ENCODE measurements around the gene TESK1.

TESK1 gene

DNA sequence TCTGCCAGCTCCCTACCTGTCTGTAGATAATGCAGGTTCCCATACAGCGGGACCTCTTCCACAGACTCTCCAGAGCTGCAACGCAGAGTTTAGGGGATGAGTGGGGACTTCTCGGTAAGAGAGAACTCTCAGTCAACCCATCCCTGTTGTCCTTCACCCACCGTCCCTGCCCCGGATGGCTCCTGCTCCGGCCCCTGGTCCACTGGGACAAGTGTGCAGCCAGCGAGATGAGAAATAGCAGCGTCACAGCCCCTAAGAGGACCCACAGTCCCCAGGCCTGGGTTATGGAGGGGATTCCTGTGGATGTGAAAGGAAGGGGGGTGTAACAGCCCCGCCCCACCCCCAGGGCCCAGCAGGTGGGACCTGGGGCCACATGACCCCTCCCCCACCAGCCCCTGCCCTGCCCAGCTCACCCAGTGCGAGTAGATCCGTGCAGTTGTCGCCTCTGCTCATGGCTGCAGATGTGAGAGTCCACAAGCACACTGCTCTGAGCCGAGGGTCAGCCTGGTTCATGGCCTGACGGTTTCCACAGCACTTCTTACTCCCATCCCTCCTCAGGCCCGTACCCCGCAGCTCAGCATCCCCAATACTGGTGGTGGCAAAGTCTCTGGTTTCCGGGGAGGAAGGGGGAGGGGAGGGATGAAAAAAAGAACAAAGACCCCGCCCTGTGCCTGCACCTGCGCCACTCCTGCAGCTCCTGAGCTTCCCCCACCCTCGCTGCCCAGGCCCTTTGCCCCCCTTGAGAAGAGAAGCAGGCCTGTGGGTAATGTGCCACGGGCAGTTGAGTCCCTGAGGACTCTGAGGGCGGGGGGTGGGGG lies 45.5 kb downstream of the TESK1 start, which contains the start of gene SIT1:
Gene SIT1 (minus strand): TSS at position 591 of the 818 bp plus-strand sequence. CDS start 78 bp downstream, at position 513.
- TF ChIP-seq, protein P1, sequence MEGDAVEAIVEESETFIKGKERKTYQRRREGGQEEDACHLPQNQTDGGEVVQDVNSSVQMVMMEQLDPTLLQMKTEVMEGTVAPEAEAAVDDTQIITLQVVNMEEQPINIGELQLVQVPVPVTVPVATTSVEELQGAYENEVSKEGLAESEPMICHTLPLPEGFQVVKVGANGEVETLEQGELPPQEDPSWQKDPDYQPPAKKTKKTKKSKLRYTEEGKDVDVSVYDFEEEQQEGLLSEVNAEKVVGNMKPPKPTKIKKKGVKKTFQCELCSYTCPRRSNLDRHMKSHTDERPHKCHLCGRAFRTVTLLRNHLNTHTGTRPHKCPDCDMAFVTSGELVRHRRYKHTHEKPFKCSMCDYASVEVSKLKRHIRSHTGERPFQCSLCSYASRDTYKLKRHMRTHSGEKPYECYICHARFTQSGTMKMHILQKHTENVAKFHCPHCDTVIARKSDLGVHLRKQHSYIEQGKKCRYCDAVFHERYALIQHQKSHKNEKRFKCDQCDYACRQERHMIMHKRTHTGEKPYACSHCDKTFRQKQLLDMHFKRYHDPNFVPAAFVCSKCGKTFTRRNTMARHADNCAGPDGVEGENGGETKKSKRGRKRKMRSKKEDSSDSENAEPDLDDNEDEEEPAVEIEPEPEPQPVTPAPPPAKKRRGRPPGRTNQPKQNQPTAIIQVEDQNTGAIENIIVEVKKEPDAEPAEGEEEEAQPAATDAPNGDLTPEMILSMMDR (conservative IDR thresholded peaks at IDR 0.05), result no peak
- no peak within 1 kb of the TSS for H3K27ac ChIP-seq

DNA sequence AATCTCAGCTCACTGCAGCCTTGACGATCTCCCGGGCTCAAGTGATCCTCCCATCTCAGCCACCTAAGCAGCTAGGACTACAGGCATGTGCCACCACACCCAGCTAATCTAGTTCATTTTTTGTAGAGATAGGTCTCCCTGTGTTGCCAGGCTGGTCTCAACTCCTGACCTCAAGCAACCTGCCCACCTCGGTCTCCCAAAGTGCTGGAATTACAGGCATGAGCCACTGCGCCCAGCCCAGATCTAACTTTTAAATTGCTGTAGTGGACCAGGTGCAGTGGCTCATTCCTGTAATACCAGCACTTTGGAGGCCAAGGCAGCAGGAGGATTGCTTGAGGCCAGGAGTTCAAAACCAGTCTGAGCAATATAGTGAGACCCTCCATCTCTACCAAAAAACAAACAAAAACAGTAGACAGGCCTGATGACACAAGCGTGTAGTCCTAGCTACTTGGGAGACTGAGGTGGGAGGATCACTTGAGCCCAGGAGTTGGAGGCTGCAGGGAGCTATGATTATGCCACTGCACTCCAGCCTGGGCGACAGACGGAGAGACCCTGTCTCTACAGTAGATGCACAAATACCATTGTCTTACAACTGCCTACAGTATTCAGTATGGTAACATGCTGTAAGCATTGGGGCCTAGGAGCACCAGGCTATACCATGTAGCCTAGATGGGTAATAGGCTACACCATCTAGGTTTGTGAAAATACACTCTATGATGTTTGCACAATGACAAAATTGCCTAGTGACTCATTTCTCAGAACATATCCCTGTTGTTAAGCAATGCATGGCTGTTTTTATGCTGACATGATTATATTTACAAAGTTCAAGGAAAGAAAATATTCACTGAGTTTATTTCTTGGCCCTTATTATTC lies 47.1 kb downstream of the TESK1 start:
- H3K27ac ChIP-seq, result no peak overlapping the region
- TF ChIP-seq, protein P1 (conservative IDR thresholded peaks at IDR 0.05), result no peak

DNA sequence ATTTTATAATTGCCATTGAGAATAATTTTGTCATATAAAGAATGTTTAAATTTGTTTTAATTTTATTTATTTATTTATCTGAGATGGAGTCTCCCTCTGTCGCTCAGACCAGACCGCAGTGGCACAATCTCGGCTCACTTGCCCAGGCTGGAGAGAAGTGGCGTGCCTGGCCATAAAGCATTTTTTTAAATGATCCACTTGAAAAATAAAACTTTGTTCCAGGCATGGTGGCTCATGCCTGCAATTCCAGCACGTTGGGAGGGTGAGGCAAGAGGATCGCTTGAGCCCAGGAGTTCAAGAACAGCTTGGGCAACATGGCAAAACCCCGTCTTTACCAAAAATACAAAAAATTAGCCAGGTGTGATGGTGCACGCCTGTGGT lies 47.8 kb downstream of the TESK1 start:
- no peak overlapping the region for H3K27ac ChIP-seq
- TF ChIP-seq, protein P1 (conservative IDR thresholded peaks at IDR 0.05), result no peak

DNA sequence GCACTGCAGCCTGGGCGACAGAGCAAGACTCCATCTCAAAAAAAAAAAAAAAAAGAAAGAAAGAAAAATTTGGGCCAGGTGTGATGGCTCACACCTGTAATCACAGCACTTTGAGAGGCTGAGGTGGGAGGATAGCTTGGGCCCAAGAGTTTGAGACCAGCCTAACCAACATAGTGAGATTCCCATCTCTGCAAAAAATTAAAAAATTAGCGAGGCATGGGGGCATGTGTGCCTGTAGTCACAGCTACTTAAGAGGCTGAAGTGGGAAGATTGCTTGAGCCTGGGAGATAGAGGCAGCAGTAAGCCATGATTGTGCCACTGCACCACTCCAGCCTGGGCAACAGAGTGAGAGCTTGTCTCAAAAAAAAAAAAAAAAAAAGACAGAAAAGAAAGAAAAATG lies 48.5 kb downstream of the TESK1 start:
- no peak overlapping the region for H3K27ac ChIP-seq
- TF ChIP-seq, protein P1 (conservative IDR thresholded peaks at IDR 0.05), result no peak

DNA sequence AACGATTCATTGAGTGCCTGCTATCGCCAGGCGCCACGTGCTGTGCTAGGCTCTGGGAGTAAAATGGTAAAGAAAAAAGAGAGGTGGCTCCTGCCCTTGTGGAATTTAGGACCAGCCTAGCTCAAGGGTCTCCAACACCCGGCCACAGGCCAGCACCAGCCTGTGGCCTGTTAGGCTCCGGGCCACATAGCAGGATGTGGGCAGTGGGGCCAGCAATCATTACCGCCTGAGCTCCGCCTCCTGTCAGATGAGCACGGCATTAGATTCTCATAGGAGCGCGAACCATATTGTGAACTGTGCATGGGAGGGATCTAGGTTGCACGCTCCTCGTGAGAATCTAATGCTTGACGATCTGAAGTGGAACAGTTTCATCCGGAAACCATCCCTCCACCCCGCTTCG lies 51.3 kb downstream of the TESK1 start:
- H3K27ac ChIP-seq, result no peak overlapping the region; the same call in 1 of the 2 replicates
- TF ChIP-seq, protein P1 (conservative IDR thresholded peaks at IDR 0.05), result no peak

DNA sequence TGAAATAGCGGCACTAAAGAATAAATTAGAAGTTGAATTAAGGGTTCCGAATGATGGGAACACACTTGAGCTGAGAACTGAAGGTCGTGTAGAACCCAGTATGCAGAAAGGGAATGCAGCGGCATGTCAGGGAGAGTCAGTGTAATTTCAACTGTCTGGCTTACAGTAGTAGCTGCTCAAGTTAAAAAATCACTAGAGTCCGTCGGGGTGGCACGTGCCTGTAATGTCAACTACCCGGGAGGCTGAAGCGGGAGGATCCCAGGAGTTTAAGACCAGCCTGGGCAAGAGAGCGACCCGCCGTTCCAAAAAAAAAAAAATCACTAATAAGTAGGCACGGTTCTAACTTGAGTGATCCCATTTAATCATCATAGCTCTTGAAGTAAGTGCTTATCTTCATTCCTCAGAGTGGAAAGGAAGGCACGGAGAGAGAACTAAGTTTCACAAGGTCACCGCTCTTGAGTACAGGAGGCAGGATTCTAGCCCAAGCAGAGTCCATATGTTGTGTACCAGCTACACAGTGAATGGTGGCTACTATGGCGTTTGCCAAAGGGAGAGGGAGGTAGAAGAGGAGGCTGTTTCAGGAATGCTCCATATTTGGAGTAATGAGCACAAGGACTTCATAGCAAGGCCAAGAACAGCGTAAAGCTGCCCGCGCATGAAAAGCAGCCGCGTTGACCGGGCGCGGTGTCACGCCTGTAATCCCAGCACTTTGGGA lies 51.9 kb downstream of the TESK1 start:
- TF ChIP-seq, protein P1 (conservative IDR thresholded peaks at IDR 0.05), result no peak
- peak overlapping the region; percentile 97 for H3K27ac ChIP-seq
